GM11168 (cell line): ENCODE measurements around the gene SAFB.

Experiments used
- in situ Hi-C: fragments of 300-500 bp; cut with MboI; formaldehyde crosslinking; loops from one replicate; pipeline ENCODE4 v1.12.0; 2022; ENCODE audit warnings: low sequenced_read_pairs; ENCODE audit not compliant: unreplicated experiment

Gene SAFB

GRCh38 chr19:5713228-5713627, 90.3 kb downstream of the SAFB start:
- in situ Hi-C loops = no loop called here

DNA sequence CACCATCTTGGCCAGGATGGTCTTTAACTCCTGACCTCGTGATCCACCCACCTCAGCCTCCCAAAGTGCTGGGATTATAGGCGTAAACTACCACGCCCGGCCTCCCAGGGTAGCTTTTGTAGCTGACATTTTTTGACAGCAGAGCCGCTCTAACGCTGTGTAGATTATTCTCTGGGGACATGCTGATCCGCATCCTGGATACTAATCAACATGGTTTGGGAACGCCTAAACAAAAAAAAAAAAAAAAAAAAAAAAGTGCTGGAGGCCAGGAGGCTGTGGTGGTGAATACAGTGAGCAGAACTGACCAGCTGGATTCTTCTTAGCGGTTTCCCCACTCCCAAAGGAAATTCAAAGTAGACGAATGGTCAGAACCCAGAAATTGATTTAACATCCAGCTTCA, 91.9 kb downstream of the SAFB start:
- in situ Hi-C loops = no loop called here

DNA sequence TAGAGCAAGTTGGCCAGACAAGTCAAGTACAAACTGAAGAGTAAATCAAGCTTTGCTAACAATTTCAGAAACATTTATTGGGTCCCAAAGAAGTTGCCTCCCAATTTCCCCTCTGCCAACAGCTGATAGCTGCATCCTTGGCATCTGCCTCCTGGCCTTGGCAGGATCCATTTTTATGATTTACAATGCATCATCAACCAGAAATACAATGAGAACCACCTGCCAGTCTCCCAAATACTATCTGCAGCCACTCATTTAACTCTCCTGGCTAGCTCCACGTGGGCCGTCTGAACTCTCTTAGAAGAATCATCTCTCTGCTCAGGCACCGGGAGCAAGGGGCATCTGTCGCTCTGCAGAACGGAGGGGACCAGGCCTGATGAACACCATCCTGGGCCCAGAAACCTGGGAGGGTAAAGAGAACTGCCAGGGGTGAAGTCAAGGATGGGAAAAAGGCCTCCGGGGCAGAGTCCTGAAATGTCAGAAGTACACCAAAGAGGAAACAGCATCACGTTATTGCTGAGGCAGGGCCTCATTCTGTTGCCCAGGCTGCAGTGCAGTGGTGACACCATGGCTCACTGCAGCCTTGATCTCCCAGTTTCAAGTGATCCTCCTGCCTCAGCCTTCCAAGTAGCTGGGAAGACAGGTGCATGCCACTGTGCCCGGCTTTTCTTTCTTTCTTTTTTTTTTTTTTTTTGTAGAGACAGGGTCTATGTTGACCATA, 94.5 kb downstream of the SAFB start:
- in situ Hi-C loops = no loop called here
